Endothelial cell (in vitro differentiated cells): Measurements from ENCODE around the gene SIRPD. TPM values are rescaled to one million over a fixed set of nuclear protein-coding genes. Genes with fewer than 3 reads are reported as not detected.

Source experiments
- DNase-seq: peaks from one replicate; pipeline ENCODE4 v3.0.0; 2021; ENCODE audit warnings: low spot score
- H3K27ac Mint-ChIP-seq: one replicate; pipeline ENCODE4 v1.8.0; 2021; ENCODE audit warnings: mixed read lengths, inconsistent platforms; ENCODE audit not compliant: unreplicated experiment
- H3K27me3 Mint-ChIP-seq: one replicate; pipeline ENCODE4 v1.8.0; 2021; ENCODE audit warnings: mild to moderate bottlenecking, moderate library complexity, mixed read lengths, inconsistent platforms; ENCODE audit not compliant: unreplicated experiment
- H3K36me3 Mint-ChIP-seq: one replicate; pipeline ENCODE4 v1.8.0; 2021; ENCODE audit warnings: mild to moderate bottlenecking, low read depth, mixed read lengths, inconsistent platforms; ENCODE audit not compliant: unreplicated experiment
- H3K4me1 Mint-ChIP-seq: one replicate; pipeline ENCODE4 v1.8.0; 2021; ENCODE audit warnings: mild to moderate bottlenecking, mixed read lengths, inconsistent platforms; ENCODE audit not compliant: unreplicated experiment
- H3K4me3 Mint-ChIP-seq: one replicate; pipeline ENCODE4 v1.8.0; 2021; ENCODE audit warnings: mild to moderate bottlenecking, mixed read lengths, inconsistent platforms; ENCODE audit not compliant: unreplicated experiment
- H3K9me3 Mint-ChIP-seq: one replicate; pipeline ENCODE4 v1.8.0; 2021; ENCODE audit warnings: mixed read lengths, inconsistent platforms; ENCODE audit not compliant: unreplicated experiment
- CTCF ChIP-seq: fragments of 200-600 bp; sonication (generic); IDR thresholded peaks from one replicate; pipeline ENCODE4 v1.5.0; 2021; ENCODE audit warnings: antibody characterized with exemption; ENCODE audit not compliant: unreplicated experiment
- total RNA-seq: library from RNA; stranded (reverse); fragmentation: NEBNext Ultra II Directional; extraction: Animal tissue kit (Norgen Biotek cat#: 25700); gene quantifications from one replicate; pipeline ENCODE4 v1.2.1, GENCODE V29; 2021; ENCODE audit not compliant: unreplicated experiment

SIRPD gene
- total RNA-seq, 1 donor from 2014 or later, result not detected

GRCh38 chr20:1526896-1527295, 30.6 kb downstream of the SIRPD start:
- Mint-ChIP-seq H3K27ac (no peak overlapping the region), H3K27me3 (no peaks in the 10 kb centered on the region), H3K4me1 (no peaks in the 10 kb centered on the region), H3K9me3 (no peaks in the 10 kb centered on the region), H3K4me3 (no peak overlapping the region), H3K36me3 (peaks cover 4% of the 10 kb centered on the region)
- TF ChIP-seq CTCF, result no peak
- DNase-seq, result no peak

- Mint-ChIP-seq H3K36me3 (peaks cover 5% of the 10 kb centered on the region), H3K27ac (no peak overlapping the region), H3K27me3 (no peaks in the 10 kb centered on the region), H3K4me3 (no peak overlapping the region), H3K9me3 (no peaks in the 10 kb centered on the region), H3K4me1 (no peaks in the 10 kb centered on the region)
- DNase-seq, result no peak
- TF ChIP-seq CTCF, result no peak
Observed at GRCh38 chr20:1526310-1526709, 31.2 kb downstream of the SIRPD start.

GRCh38 chr20:1524004-1524403, 33.5 kb downstream of the SIRPD start:
- Mint-ChIP-seq H3K27me3 (peaks cover 2% of the 10 kb centered on the region), H3K4me1 (peaks cover 5% of the 10 kb centered on the region)

GRCh38 chr20:1517010-1517409, 40.5 kb downstream of the SIRPD start:
- no peak overlapping the region for H3K4me3 Mint-ChIP-seq
- DNase-seq, result no peak
- H3K27me3 Mint-ChIP-seq, result peaks cover 2% of the 10 kb centered on the region
- peaks cover 6% of the 10 kb centered on the region for H3K36me3 Mint-ChIP-seq
- no peak for TF ChIP-seq CTCF
- peaks cover 32% of the 10 kb centered on the region for H3K4me1 Mint-ChIP-seq
- H3K9me3 Mint-ChIP-seq, result no peaks in the 10 kb centered on the region
- no peak overlapping the region for H3K27ac Mint-ChIP-seq

More at GRCh38 chr20:1524004-1524403, 33.5 kb downstream of the SIRPD start:
- TF ChIP-seq CTCF, result no peak
- H3K4me3 Mint-ChIP-seq, result no peak overlapping the region
- no peak overlapping the region for H3K27ac Mint-ChIP-seq
- no peaks in the 10 kb centered on the region for H3K9me3 Mint-ChIP-seq
- no peak for DNase-seq
- peaks cover 5% of the 10 kb centered on the region for H3K36me3 Mint-ChIP-seq

GRCh38 chr20:1513801-1514200, 43.7 kb downstream of the SIRPD start:
- Mint-ChIP-seq H3K4me3 (no peak overlapping the region), H3K9me3 (no peaks in the 10 kb centered on the region), H3K27ac (no peak overlapping the region), H3K36me3 (peaks cover 4% of the 10 kb centered on the region), H3K4me1 (peaks cover 28% of the 10 kb centered on the region), H3K27me3 (no peaks in the 10 kb centered on the region)
- no peak for TF ChIP-seq CTCF
- DNase-seq, result no peak
